Natural killer cell (primary cell): ENCODE results near the gene TRAF7. TPM values are rescaled to one million over a fixed set of nuclear protein-coding genes. Genes with fewer than 3 reads are reported as not detected.

Experiments
- ATAC-seq, 3 donors: fragments of 150-1000 bp in 2 of 3; fragments of 200-7000 bp in 1 of 3; cut with Tn5 transposase; 1 replicate in 1 of 3; 2 replicates in 2 of 3; pipeline ENCODE4 v1.10.0; 2021; ENCODE audit warnings: mild to moderate bottlenecking in 2 of 3, moderate library complexity in 2 of 3
- DNase-seq, 2 donors: peaks; one replicate each; pipeline versions ENCODE4 v3.0.0 to v3.0.0-alpha.2; 2013 to 2021; ENCODE audit warnings: mixed read lengths in 1 of 2
- H3K27ac ChIP-seq: one replicate; pipeline ENCODE4 v1.5.1; 2013; ENCODE audit warnings: mild to moderate bottlenecking, low read length
- H3K27me3 ChIP-seq: one replicate; pipeline ENCODE4 v1.6.1; 2013; ENCODE audit warnings: low read length; ENCODE audit not compliant: control insufficient read depth, insufficient read depth
- H3K36me3 ChIP-seq: one replicate; pipeline ENCODE4 v1.6.1; 2013; ENCODE audit warnings: low read length; ENCODE audit not compliant: control insufficient read depth, insufficient read depth
- H3K4me1 ChIP-seq: one replicate; pipeline ENCODE4 v1.6.1; 2013; ENCODE audit warnings: low read length; ENCODE audit not compliant: control insufficient read depth, insufficient read depth
- H3K4me3 ChIP-seq: one replicate; pipeline ENCODE4 v1.5.1; 2013; ENCODE audit warnings: low read length
- H3K9me3 ChIP-seq: one replicate; pipeline ENCODE4 v1.6.1; 2013; ENCODE audit warnings: low read length; ENCODE audit not compliant: control insufficient read depth, insufficient read depth
- H3K27ac Mint-ChIP-seq, 2 donors: one replicate each; pipeline ENCODE4 v1.8.0; 2022; ENCODE audit warnings: mild to moderate bottlenecking in 2 of 2, mixed read lengths in 2 of 2, moderate library complexity in 1 of 2
- H3K27me3 Mint-ChIP-seq, 2 donors: one replicate each; pipeline ENCODE4 v1.8.0; 2022; ENCODE audit warnings: low read depth in 2 of 2, mixed read lengths in 2 of 2
- H3K36me3 Mint-ChIP-seq: one replicate; pipeline ENCODE4 v1.8.0; 2022; ENCODE audit warnings: mixed read lengths
- H3K4me1 Mint-ChIP-seq, 2 donors: one replicate each; pipeline ENCODE4 v1.8.0; 2022; ENCODE audit warnings: mixed read lengths in 2 of 2
- H3K4me3 Mint-ChIP-seq: one replicate; pipeline ENCODE4 v1.8.0; 2022; ENCODE audit warnings: mild to moderate bottlenecking, moderate library complexity, mixed read lengths
- H3K9me3 Mint-ChIP-seq, 2 donors: one replicate each; pipeline ENCODE4 v1.8.0; 2022; ENCODE audit warnings: mixed read lengths in 2 of 2
- CTCF ChIP-seq: fragments of 200-600 bp; IDR thresholded peaks from one replicate; pipeline ENCODE4 v1.8.0; 2022; ENCODE audit warnings: antibody characterized with exemption
- WGBS: methylation state at CpG from one replicate; pipeline ENCODE4 v1.1.7; 2013; ENCODE audit warnings: missing lambda C conversion rate; ENCODE audit not compliant: insufficient coverage; 5-methylcytosine and 5-hydroxymethylcytosine counted together
- intact Hi-C: fragments of 100-400 bp; cut with micrococcal nuclease; formaldehyde crosslinking; loops from one replicate; pipeline ENCODE4 v1.14.2; 2022
- total RNA-seq, 4 donors: library from RNA; stranded (reverse); fragments of 120-200 nt in 1 of 4; gene quantifications; one replicate each; pipeline versions ENCODE4 v1.2.3 to v1.2.4, GENCODE V29; 2013 to 2022

Gene TRAF7
- total RNA-seq, 3 donors from 2014 or later (not counting 1 experiment from before 2014, with no cell fraction given) = 29.3 to 39.1 (median 37.3) TPM

DNA sequence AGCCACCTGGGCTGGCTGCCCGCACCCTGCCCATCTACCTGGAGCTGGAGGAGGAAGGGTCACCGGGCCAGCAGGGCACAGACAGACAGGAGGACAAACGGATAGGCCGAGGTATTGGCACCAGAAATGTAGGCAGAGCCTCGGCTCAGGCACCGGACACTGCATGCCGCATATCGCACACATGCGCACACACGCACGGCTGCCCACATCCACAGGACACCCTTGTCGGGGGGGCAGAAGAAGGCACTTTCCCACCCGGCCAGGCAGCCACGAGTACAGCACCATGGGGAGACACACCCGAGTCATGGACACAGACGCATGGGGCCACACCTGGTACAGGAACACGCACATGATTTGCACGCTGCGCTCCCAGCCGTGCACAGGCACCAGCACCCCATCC is 26.4 kb downstream of the TRAF7 start:
- peaks cover 6% of the 10 kb centered on the region for H3K36me3 ChIP-seq
- no peaks in the 10 kb centered on the region for H3K27me3 Mint-ChIP-seq
- no peaks in the 10 kb centered on the region for H3K9me3 Mint-ChIP-seq
- WGBS = 83% methylated on average over 20 of the region's 20 CpGs
- ATAC-seq (no peak), DNase-seq (no peak)
- no peaks in the 10 kb centered on the region for H3K9me3 ChIP-seq
- peaks cover 0 to 6% of the 10 kb centered on the region in 2 donors for H3K4me1 Mint-ChIP-seq
- TF ChIP-seq CTCF = no peak
- no peaks in the 10 kb centered on the region for H3K36me3 Mint-ChIP-seq
- H3K27ac ChIP-seq = no peak overlapping the region
- no peak overlapping the region for H3K27ac Mint-ChIP-seq
- no peak overlapping the region for H3K4me3 Mint-ChIP-seq
- no peak overlapping the region for H3K4me3 ChIP-seq
- H3K4me1 ChIP-seq = no peaks in the 10 kb centered on the region
- intact Hi-C loops = no loop called here
- H3K27me3 ChIP-seq = no peaks in the 10 kb centered on the region

- no peak overlapping the region for H3K4me3 Mint-ChIP-seq
- no peak for DNase-seq
- no peaks in the 10 kb centered on the region for H3K36me3 ChIP-seq
- H3K27ac ChIP-seq = no peak overlapping the region
- no peaks in the 10 kb centered on the region for H3K9me3 Mint-ChIP-seq
- peaks cover 0 to 6% of the 10 kb centered on the region in 2 donors for H3K4me1 Mint-ChIP-seq
- H3K27ac Mint-ChIP-seq = no peak overlapping the region
- WGBS = 94% methylated on average over 30 of the region's 30 CpGs
- no peaks in the 10 kb centered on the region for H3K4me1 ChIP-seq
- no peak overlapping the region for H3K4me3 ChIP-seq
- intact Hi-C loops = no loop called here
- H3K27me3 Mint-ChIP-seq = no peaks in the 10 kb centered on the region
- TF ChIP-seq CTCF = no peak
- H3K27me3 ChIP-seq = no peaks in the 10 kb centered on the region
- H3K9me3 ChIP-seq = no peaks in the 10 kb centered on the region
- ATAC-seq = no peak
- H3K36me3 Mint-ChIP-seq = no peaks in the 10 kb centered on the region
Observed at GRCh38 chr16:2183671-2184070, 28.1 kb downstream of the TRAF7 start.

- DNase-seq (no peak), ATAC-seq (no peak)
- peaks cover 0 to 6% of the 10 kb centered on the region in 2 donors for H3K4me1 Mint-ChIP-seq
- Histone ChIP-seq H3K4me1 (no peaks in the 10 kb centered on the region), H3K9me3 (no peaks in the 10 kb centered on the region), H3K27me3 (no peaks in the 10 kb centered on the region), H3K4me3 (no peak overlapping the region), H3K27ac (no peak overlapping the region), H3K36me3 (no peaks in the 10 kb centered on the region)
- no peaks in the 10 kb centered on the region for H3K9me3 Mint-ChIP-seq
- no peaks in the 10 kb centered on the region for H3K36me3 Mint-ChIP-seq
- no peak overlapping the region for H3K4me3 Mint-ChIP-seq
- intact Hi-C loops = no loop called here
- H3K27me3 Mint-ChIP-seq = no peaks in the 10 kb centered on the region
- WGBS = 90% methylated on average over 19 of the region's 19 CpGs
- H3K27ac Mint-ChIP-seq = no peak overlapping the region
- no peak for TF ChIP-seq CTCF
Observed at GRCh38 chr16:2184346-2184745, 28.8 kb downstream of the TRAF7 start.

DNA sequence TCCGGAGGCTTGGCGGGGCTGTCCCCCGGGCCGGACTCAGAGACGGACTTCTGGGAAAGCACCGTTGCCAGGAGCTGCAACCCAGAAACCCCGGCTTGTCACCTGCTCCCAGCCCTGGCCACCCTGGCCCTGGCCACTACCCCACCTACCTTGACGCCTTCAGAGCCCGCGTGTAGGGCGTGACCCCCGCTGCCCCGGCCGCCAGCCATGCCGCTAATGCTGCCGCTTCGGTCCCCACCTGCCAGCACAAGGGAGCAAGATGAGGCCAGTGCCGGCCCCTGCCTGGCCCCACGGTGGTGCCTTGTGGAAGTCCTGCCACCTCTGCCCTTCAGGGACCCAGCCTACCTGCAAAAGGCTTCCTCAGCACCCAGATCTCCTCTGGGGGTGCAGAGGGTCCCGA is 29.4 kb downstream of the TRAF7 start:
- Mint-ChIP-seq H3K36me3 (no peaks in the 10 kb centered on the region), H3K9me3 (no peaks in the 10 kb centered on the region), H3K4me3 (no peak overlapping the region), H3K27me3 (no peaks in the 10 kb centered on the region), H3K27ac (no peak overlapping the region), H3K4me1 (peaks cover 0 to 6% of the 10 kb centered on the region in 2 donors)
- Histone ChIP-seq H3K27me3 (no peaks in the 10 kb centered on the region), H3K9me3 (no peaks in the 10 kb centered on the region), H3K4me3 (no peak overlapping the region), H3K27ac (no peak overlapping the region), H3K36me3 (no peaks in the 10 kb centered on the region), H3K4me1 (no peaks in the 10 kb centered on the region)
- intact Hi-C loops = no loop called here
- WGBS = 91% methylated on average over 20 of the region's 20 CpGs
- TF ChIP-seq CTCF = no peak
- DNase-seq (no peak), ATAC-seq (no peak)
